CD4-positive, alpha-beta T cell treated with Interleukin-15 for 4 hours (primary cell): Measurements from ENCODE around the gene KIAA0232.
"Not testable (repeated sequence)": the region's sequence is repeated elsewhere in the genome, so short reads cannot be mapped to it uniquely, and the experiment has no call there.

ENCODE experiments used
- DNase-seq: peaks from one replicate; pipeline ENCODE4 v3.0.0-alpha.2; 2020; ENCODE audit warnings: low spot score

KIAA0232 gene

GRCh38 chr4:6777636-6778281, 4.8 kb upstream of the KIAA0232 start:
- no peak for DNase-seq

GRCh38 chr4:6778435-6778834, 4.1 kb upstream of the KIAA0232 start:
- DNase-seq = no peak

- DNase-seq = no peak
These were observed 2.6 kb upstream of the KIAA0232 start for GRCh38 chr4:6779667-6780565.

- DNase-seq = no peak
These were observed 1.4 kb upstream of the KIAA0232 start for GRCh38 chr4:6781113-6781512.

GRCh38 chr4:6781561-6781960, 966 bp upstream of the KIAA0232 start:
- DNase-seq = no peak

GRCh38 chr4:6782846-6783110, 251 bp downstream of the KIAA0232 start:
- no peak for DNase-seq

GRCh38 chr4:6783111-6783981, 819 bp downstream of the KIAA0232 start:
- DNase-seq = peak; percentile 90

GRCh38 chr4:6785572-6785925, 3.0 kb downstream of the KIAA0232 start:
- DNase-seq = no peak

- no peak for DNase-seq
These were observed 5.6 kb downstream of the KIAA0232 start for GRCh38 chr4:6788123-6788522.

GRCh38 chr4:6791245-6791644, 8.7 kb downstream of the KIAA0232 start:
- not testable (repeated sequence) for DNase-seq

- not testable (repeated sequence) for DNase-seq
These were observed 9.3 kb downstream of the KIAA0232 start for GRCh38 chr4:6791796-6792195.

GRCh38 chr4:6794189-6794588, 11.7 kb downstream of the KIAA0232 start:
- no peak for DNase-seq

GRCh38 chr4:6795821-6796220, 13.3 kb downstream of the KIAA0232 start:
- no peak for DNase-seq

GRCh38 chr4:6797368-6797767, 14.8 kb downstream of the KIAA0232 start:
- not testable (repeated sequence) for DNase-seq

GRCh38 chr4:6799091-6799490, 16.6 kb downstream of the KIAA0232 start:
- no peak for DNase-seq

GRCh38 chr4:6802025-6802424, 19.5 kb downstream of the KIAA0232 start:
- no peak for DNase-seq

GRCh38 chr4:6802626-6803025, 20.1 kb downstream of the KIAA0232 start:
- no peak for DNase-seq

GRCh38 chr4:6803246-6803645, 20.7 kb downstream of the KIAA0232 start:
- no peak for DNase-seq

- no peak for DNase-seq
These were observed 21.7 kb downstream of the KIAA0232 start for GRCh38 chr4:6804082-6804752.

GRCh38 chr4:6806924-6807626, 24.5 kb downstream of the KIAA0232 start:
- DNase-seq = no peak

GRCh38 chr4:6808259-6808658, 25.7 kb downstream of the KIAA0232 start:
- no peak for DNase-seq

- no peak for DNase-seq
These were observed 28.6 kb downstream of the KIAA0232 start for GRCh38 chr4:6811165-6811564.
